Measurements from ENCODE around the gene PDE5A.

The PDE5A gene

DNA sequence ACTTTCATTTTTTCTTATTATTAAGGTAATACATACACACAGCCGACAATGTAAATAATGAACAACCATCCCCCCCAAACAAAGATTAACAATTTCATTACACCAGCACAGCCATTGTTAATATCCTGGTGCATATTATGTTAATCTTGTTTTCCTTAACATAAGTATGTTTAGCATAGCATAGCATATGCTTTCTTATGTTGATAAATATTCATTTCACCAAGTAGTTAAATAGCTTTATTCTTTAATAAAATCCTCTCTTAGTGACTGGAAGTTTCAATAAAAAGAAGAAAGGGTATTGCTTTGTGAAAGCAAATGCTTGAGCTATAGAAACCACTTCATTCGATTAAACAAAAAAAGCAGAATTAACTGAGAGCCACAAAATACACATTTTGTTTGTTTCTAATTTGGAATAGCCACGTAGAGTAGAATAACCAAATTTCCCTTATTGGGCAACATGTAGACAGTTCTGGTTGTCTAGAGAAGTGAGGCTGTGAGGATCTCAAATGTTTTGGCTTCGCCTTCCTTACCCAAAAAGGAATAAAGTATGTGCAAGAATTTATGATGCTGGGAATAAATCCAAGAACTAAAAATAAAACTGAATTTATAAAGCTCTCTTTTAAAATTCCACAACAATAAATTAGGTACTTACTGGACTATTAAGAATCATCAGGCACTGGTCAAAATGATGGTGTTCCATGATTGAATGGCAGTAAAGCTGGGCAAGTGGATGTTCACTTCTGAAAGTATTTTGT, 118.0 kb downstream of the PDE5A start:
- H2BK15ac ChIP-seq (replicated peaks; ENCODE audit: low read depth): no peak overlapping the region

DNA sequence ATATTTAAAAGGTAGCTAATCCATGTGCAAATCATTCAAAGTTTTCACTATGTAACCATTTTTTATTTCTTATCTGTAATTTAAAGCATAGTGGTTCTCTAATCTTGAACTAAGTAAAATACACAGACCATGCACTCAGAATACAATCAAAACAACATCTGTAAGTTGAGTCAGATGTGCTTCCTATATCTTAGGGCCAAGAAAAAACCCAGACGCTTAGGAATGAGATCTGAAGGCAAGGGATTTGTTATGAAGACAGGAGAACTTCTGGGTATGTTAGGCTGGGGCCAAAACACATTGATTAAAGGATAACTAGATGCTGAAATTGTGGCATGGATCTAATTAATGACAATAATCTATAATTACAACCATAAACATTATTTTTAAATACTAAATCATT, 120.3 kb downstream of the PDE5A start:
- Histone ChIP-seq H3K27ac (ENCODE audit: low read depth, low read length) (no peak overlapping the region), H2BK15ac (replicated peaks; ENCODE audit: low read depth) (no peak overlapping the region), H4K8ac (ENCODE audit: low read depth, low read length) (no peak overlapping the region), H2BK120ac (ENCODE audit: low read depth, low read length) (no peak overlapping the region), H3K4me3 (ENCODE audit: low read length) (no peak overlapping the region), H3K27me3 (ENCODE audit: insufficient read depth, low read length, poor library complexity) (no peaks in the 10 kb centered on the region), H3K9ac (ENCODE audit: low read length) (no peak overlapping the region), H2BK5ac (ENCODE audit: low read length) (no peak overlapping the region), H3K23ac (ENCODE audit: low read length) (no peak overlapping the region), H3K56ac (ENCODE audit: low read length) (no peak overlapping the region), H4K5ac (ENCODE audit: low read length) (no peak overlapping the region), H3K4ac (ENCODE audit: low read depth, low read length) (no peak overlapping the region), H3K4me2 (ENCODE audit: low read length) (no peak overlapping the region), H3K36me3 (ENCODE audit: control insufficient read depth, insufficient read depth, low read length) (no peaks in the 10 kb centered on the region), H3K18ac (ENCODE audit: low read length) (no peak overlapping the region), H3K79me1 (ENCODE audit: low read length) (no peaks in the 10 kb centered on the region), H2AK5ac (ENCODE audit: low read length) (no peak overlapping the region), H3K4me1 (ENCODE audit: control insufficient read depth, low read depth, low read length) (no peaks in the 10 kb centered on the region), H3K79me2 (ENCODE audit: control insufficient read depth, insufficient read depth, low read length) (no peaks in the 10 kb centered on the region)
- no peak for DNase-seq
- WGBS (ENCODE audit: extremely low coverage, insufficient coverage, low lambda C conversion rate): no CpG with 5 or more reads among the region's 1 CpG

More for the DNA sequence above, 118.0 kb downstream of the PDE5A start:
- no peak overlapping the region for H3K4me3 ChIP-seq (ENCODE audit: low read length)
- H3K4me2 ChIP-seq (ENCODE audit: low read length): no peak overlapping the region
- H2AK5ac ChIP-seq (ENCODE audit: low read length): no peak overlapping the region
- H2BK120ac ChIP-seq (ENCODE audit: low read depth, low read length): no peak overlapping the region
- H4K5ac ChIP-seq (ENCODE audit: low read length): no peak overlapping the region
- no peak overlapping the region for H2BK5ac ChIP-seq (ENCODE audit: low read length)
- H3K27ac ChIP-seq (ENCODE audit: low read depth, low read length): no peak overlapping the region
- no peak overlapping the region for H3K56ac ChIP-seq (ENCODE audit: low read length)
- H3K4ac ChIP-seq (ENCODE audit: low read depth, low read length): no peak overlapping the region
- no peak overlapping the region for H3K23ac ChIP-seq (ENCODE audit: low read length)
- H3K9ac ChIP-seq (ENCODE audit: low read length): no peak overlapping the region
- H3K79me2 ChIP-seq (ENCODE audit: control insufficient read depth, insufficient read depth, low read length): no peaks in the 10 kb centered on the region
- WGBS (ENCODE audit: extremely low coverage, insufficient coverage, low lambda C conversion rate): no CpG with 5 or more reads among the region's 4 CpGs
- H3K4me1 ChIP-seq (ENCODE audit: control insufficient read depth, low read depth, low read length): no peaks in the 10 kb centered on the region
- H3K79me1 ChIP-seq (ENCODE audit: low read length): no peaks in the 10 kb centered on the region
- no peaks in the 10 kb centered on the region for H3K36me3 ChIP-seq (ENCODE audit: control insufficient read depth, insufficient read depth, low read length)
- H3K18ac ChIP-seq (ENCODE audit: low read length): no peak overlapping the region
- no peak overlapping the region for H4K8ac ChIP-seq (ENCODE audit: low read depth, low read length)
- H3K27me3 ChIP-seq (ENCODE audit: insufficient read depth, low read length, poor library complexity): no peaks in the 10 kb centered on the region
- no peak for DNase-seq

DNA sequence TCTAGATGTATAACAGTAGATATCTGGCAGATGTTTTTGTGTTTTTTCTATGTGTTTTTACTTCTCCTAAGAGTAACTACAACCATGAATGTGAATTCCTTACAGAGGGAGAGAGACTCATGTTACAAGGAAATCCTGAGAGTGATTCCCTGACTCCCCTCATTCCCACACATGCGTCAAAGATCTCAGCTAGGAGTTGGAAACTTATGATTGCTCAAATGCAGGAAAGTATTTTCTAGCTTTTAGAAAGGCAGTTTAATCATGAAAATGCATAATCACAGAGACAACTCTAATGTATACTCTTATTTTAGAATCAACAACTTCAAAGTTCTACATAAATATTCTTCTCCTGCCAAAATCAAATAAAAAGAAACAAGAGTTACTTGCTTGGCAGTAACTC, 121.8 kb downstream of the PDE5A start:
- Histone ChIP-seq H3K4me3 (ENCODE audit: low read length) (no peak overlapping the region), H2AK5ac (ENCODE audit: low read length) (no peak overlapping the region), H3K27me3 (ENCODE audit: insufficient read depth, low read length, poor library complexity) (no peaks in the 10 kb centered on the region), H3K36me3 (ENCODE audit: control insufficient read depth, insufficient read depth, low read length) (no peaks in the 10 kb centered on the region), H3K4ac (ENCODE audit: low read depth, low read length) (no peak overlapping the region), H2BK15ac (replicated peaks; ENCODE audit: low read depth) (no peak overlapping the region), H4K8ac (ENCODE audit: low read depth, low read length) (no peak overlapping the region), H3K79me1 (ENCODE audit: low read length) (no peaks in the 10 kb centered on the region), H3K4me1 (ENCODE audit: control insufficient read depth, low read depth, low read length) (no peaks in the 10 kb centered on the region), H3K79me2 (ENCODE audit: control insufficient read depth, insufficient read depth, low read length) (no peaks in the 10 kb centered on the region), H3K4me2 (ENCODE audit: low read length) (no peak overlapping the region), H3K56ac (ENCODE audit: low read length) (no peak overlapping the region), H3K9ac (ENCODE audit: low read length) (no peak overlapping the region), H3K27ac (ENCODE audit: low read depth, low read length) (no peak overlapping the region), H3K23ac (ENCODE audit: low read length) (no peak overlapping the region), H2BK5ac (ENCODE audit: low read length) (no peak overlapping the region), H4K5ac (ENCODE audit: low read length) (no peak overlapping the region), H2BK120ac (ENCODE audit: low read depth, low read length) (no peak overlapping the region), H3K18ac (ENCODE audit: low read length) (no peak overlapping the region)
- no CpG with 5 or more reads among the region's 1 CpG for WGBS (ENCODE audit: extremely low coverage, insufficient coverage, low lambda C conversion rate)
- no peak for DNase-seq

DNA sequence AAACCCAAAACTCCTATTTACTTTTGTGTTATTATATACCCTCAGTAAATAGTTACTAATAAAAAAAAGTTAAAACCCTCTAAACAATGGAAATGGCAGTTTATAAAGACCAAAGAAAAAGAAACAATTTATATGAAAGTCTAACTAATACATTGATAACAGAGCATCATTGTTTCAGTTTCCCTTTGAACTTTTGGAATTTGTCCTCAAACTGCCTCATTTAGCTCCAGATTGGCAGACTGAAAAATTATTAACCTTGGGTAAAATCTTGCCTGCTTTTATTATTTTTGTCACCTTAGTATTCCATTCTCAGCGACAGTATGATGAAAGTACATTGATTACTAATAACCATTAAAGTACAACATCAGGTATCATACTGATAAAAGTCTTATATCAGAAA, 124.0 kb downstream of the PDE5A start:
- Histone ChIP-seq H3K4me2 (ENCODE audit: low read length) (no peak overlapping the region), H4K5ac (ENCODE audit: low read length) (no peak overlapping the region), H3K23ac (ENCODE audit: low read length) (no peak overlapping the region), H3K79me2 (ENCODE audit: control insufficient read depth, insufficient read depth, low read length) (no peaks in the 10 kb centered on the region), H3K4me1 (ENCODE audit: control insufficient read depth, low read depth, low read length) (no peaks in the 10 kb centered on the region), H3K9ac (ENCODE audit: low read length) (no peak overlapping the region), H3K27me3 (ENCODE audit: insufficient read depth, low read length, poor library complexity) (no peaks in the 10 kb centered on the region), H3K56ac (ENCODE audit: low read length) (no peak overlapping the region), H3K36me3 (ENCODE audit: control insufficient read depth, insufficient read depth, low read length) (no peaks in the 10 kb centered on the region), H3K18ac (ENCODE audit: low read length) (no peak overlapping the region), H3K4ac (ENCODE audit: low read depth, low read length) (no peak overlapping the region), H4K8ac (ENCODE audit: low read depth, low read length) (no peak overlapping the region), H2BK5ac (ENCODE audit: low read length) (no peak overlapping the region), H2BK120ac (ENCODE audit: low read depth, low read length) (no peak overlapping the region), H3K4me3 (ENCODE audit: low read length) (no peak overlapping the region), H3K79me1 (ENCODE audit: low read length) (no peaks in the 10 kb centered on the region), H3K27ac (ENCODE audit: low read depth, low read length) (no peak overlapping the region), H2AK5ac (ENCODE audit: low read length) (no peak overlapping the region), H2BK15ac (replicated peaks; ENCODE audit: low read depth) (no peak overlapping the region)
- DNase-seq: no peak
- no CpG with 5 or more reads among the region's 1 CpG for WGBS (ENCODE audit: extremely low coverage, insufficient coverage, low lambda C conversion rate)

DNA sequence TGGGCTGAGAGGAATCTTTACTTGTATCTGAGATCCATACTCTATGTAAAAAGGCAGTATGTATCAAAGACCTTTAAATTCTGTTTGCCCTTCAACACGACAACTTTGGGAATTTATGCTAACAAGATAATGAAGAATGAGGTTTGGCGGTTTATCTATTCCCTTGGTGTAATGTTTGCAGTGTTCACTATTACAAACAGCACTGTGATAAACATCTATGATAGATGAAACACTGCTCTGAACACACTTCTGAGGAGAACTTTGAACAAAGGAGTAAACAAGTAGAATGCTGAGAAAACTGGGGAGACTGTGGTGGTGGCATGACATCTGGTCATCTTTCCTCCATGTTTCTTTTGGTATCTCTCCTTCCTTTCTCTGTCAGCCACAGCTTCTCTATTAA, 126.9 kb downstream of the PDE5A start:
- H3K18ac ChIP-seq (ENCODE audit: low read length): no peak overlapping the region
- no peak overlapping the region for H3K23ac ChIP-seq (ENCODE audit: low read length)
- no peak overlapping the region for H3K4me2 ChIP-seq (ENCODE audit: low read length)
- H3K4ac ChIP-seq (ENCODE audit: low read depth, low read length): no peak overlapping the region
- no peak overlapping the region for H3K27ac ChIP-seq (ENCODE audit: low read depth, low read length)
- no peak for DNase-seq
- H3K36me3 ChIP-seq (ENCODE audit: control insufficient read depth, insufficient read depth, low read length): no peaks in the 10 kb centered on the region
- no peak overlapping the region for H3K56ac ChIP-seq (ENCODE audit: low read length)
- H2BK15ac ChIP-seq (replicated peaks; ENCODE audit: low read depth): no peak overlapping the region
- WGBS (ENCODE audit: extremely low coverage, insufficient coverage, low lambda C conversion rate): no CpG with 5 or more reads among the region's 2 CpGs
- H3K9ac ChIP-seq (ENCODE audit: low read length): no peak overlapping the region
- no peak overlapping the region for H2BK120ac ChIP-seq (ENCODE audit: low read depth, low read length)
- H4K8ac ChIP-seq (ENCODE audit: low read depth, low read length): no peak overlapping the region
- H3K4me1 ChIP-seq (ENCODE audit: control insufficient read depth, low read depth, low read length): no peaks in the 10 kb centered on the region
- no peaks in the 10 kb centered on the region for H3K79me2 ChIP-seq (ENCODE audit: control insufficient read depth, insufficient read depth, low read length)
- H4K5ac ChIP-seq (ENCODE audit: low read length): no peak overlapping the region
- no peaks in the 10 kb centered on the region for H3K27me3 ChIP-seq (ENCODE audit: insufficient read depth, low read length, poor library complexity)
- no peak overlapping the region for H2AK5ac ChIP-seq (ENCODE audit: low read length)
- no peak overlapping the region for H2BK5ac ChIP-seq (ENCODE audit: low read length)
- no peaks in the 10 kb centered on the region for H3K79me1 ChIP-seq (ENCODE audit: low read length)
- H3K4me3 ChIP-seq (ENCODE audit: low read length): no peak overlapping the region

DNA sequence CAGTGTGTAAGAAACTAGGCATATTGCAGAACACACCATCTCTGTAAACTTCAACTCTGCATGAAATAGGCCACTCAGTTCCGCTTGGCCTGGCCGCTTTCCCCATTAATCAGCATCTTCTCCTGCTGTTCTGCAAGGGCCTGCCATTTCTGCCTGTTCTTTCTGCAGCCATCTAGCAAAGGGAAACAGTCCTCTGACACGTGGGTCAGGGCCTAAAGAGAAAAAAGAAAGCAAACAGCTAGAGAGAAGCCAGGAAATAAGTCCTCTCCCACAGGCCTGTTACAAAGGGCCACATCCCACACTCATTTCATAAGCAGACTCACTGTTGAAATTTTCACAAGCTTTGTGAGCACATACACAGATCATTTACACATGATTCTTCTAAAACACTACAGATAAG, 130.1 kb downstream of the PDE5A start:
- H2BK15ac ChIP-seq (replicated peaks; ENCODE audit: low read depth): no peak overlapping the region

More for the DNA sequence above, 130.1 kb downstream of the PDE5A start:
- Histone ChIP-seq H3K36me3 (ENCODE audit: control insufficient read depth, insufficient read depth, low read length) (no peaks in the 10 kb centered on the region), H4K8ac (ENCODE audit: low read depth, low read length) (no peak overlapping the region), H3K4me2 (ENCODE audit: low read length) (no peak overlapping the region), H4K5ac (ENCODE audit: low read length) (no peak overlapping the region), H2AK5ac (ENCODE audit: low read length) (no peak overlapping the region), H2BK5ac (ENCODE audit: low read length) (no peak overlapping the region), H3K4ac (ENCODE audit: low read depth, low read length) (no peak overlapping the region), H3K4me1 (ENCODE audit: control insufficient read depth, low read depth, low read length) (no peaks in the 10 kb centered on the region), H3K18ac (ENCODE audit: low read length) (no peak overlapping the region), H3K56ac (ENCODE audit: low read length) (no peak overlapping the region), H3K79me2 (ENCODE audit: control insufficient read depth, insufficient read depth, low read length) (no peaks in the 10 kb centered on the region), H3K4me3 (ENCODE audit: low read length) (no peak overlapping the region), H3K79me1 (ENCODE audit: low read length) (no peaks in the 10 kb centered on the region), H2BK120ac (ENCODE audit: low read depth, low read length) (no peak overlapping the region), H3K23ac (ENCODE audit: low read length) (no peak overlapping the region), H3K27ac (ENCODE audit: low read depth, low read length) (no peak overlapping the region), H3K27me3 (ENCODE audit: insufficient read depth, low read length, poor library complexity) (no peaks in the 10 kb centered on the region), H3K9ac (ENCODE audit: low read length) (no peak overlapping the region)
- WGBS (ENCODE audit: extremely low coverage, insufficient coverage, low lambda C conversion rate): no CpG with 5 or more reads among the region's 3 CpGs
- peak; percentile 5 for DNase-seq

Data from mesendoderm (in vitro differentiated cells).